HG02642 (cell line): ENCODE results near the gene PACSIN2.
"Not testable (repeated sequence)": the region's sequence is repeated elsewhere in the genome, so short reads cannot be mapped to it uniquely, and the experiment has no call there.

Source experiments
- ATAC-seq: cut with Tn5 transposase; IDR thresholded peaks from one replicate; pipeline ENCODE4 v1.9.1; 2021; ENCODE audit warnings: mild to moderate bottlenecking; ENCODE audit not compliant: unreplicated experiment, poor library complexity

Gene PACSIN2

GRCh38 chr22:42931421-42932196 is 83.3 kb downstream of the PACSIN2 start:
- peak; percentile 37 for ATAC-seq

- peak; percentile 14 for ATAC-seq
These were observed 84.0 kb downstream of the PACSIN2 start for GRCh38 chr22:42930810-42931420.

- ATAC-seq, result no peak
These were observed 85.2 kb downstream of the PACSIN2 start for GRCh38 chr22:42929838-42930155.

- no peak for ATAC-seq
These were observed 85.7 kb downstream of the PACSIN2 start for GRCh38 chr22:42928969-42929837.

GRCh38 chr22:42927966-42928365 is 87.0 kb downstream of the PACSIN2 start:
- no peak for ATAC-seq

GRCh38 chr22:42926768-42927167 is 88.2 kb downstream of the PACSIN2 start:
- ATAC-seq, result no peak

- no peak for ATAC-seq
These were observed 88.8 kb downstream of the PACSIN2 start for GRCh38 chr22:42926104-42926503.

GRCh38 chr22:42925598-42925997 is 89.4 kb downstream of the PACSIN2 start:
- no peak for ATAC-seq

GRCh38 chr22:42925031-42925430 is 89.9 kb downstream of the PACSIN2 start:
- not testable (repeated sequence) for ATAC-seq

GRCh38 chr22:42924436-42924835 is 90.5 kb downstream of the PACSIN2 start:
- no peak for ATAC-seq

- ATAC-seq, result no peak
These were observed 92.4 kb downstream of the PACSIN2 start for GRCh38 chr22:42922374-42923191.

GRCh38 chr22:42920101-42920820 is 94.7 kb downstream of the PACSIN2 start:
- no peak for ATAC-seq

- ATAC-seq, result no peak
These were observed 95.8 kb downstream of the PACSIN2 start for GRCh38 chr22:42919199-42919598.

GRCh38 chr22:42918500-42918899 is 96.4 kb downstream of the PACSIN2 start:
- ATAC-seq, result no peak

GRCh38 chr22:42917358-42917757 is 97.6 kb downstream of the PACSIN2 start:
- ATAC-seq, result not testable (repeated sequence)

GRCh38 chr22:42915980-42916765 is 98.8 kb downstream of the PACSIN2 start:
- ATAC-seq, result no peak

GRCh38 chr22:42914511-42915076 is 100.4 kb downstream of the PACSIN2 start:
- no peak for ATAC-seq

- no peak for ATAC-seq
These were observed 101.0 kb downstream of the PACSIN2 start for GRCh38 chr22:42913874-42914510.
